GM19035 (cell line): ENCODE data around the gene KRTAP10-3.
"Not testable (repeated sequence)": the region's sequence is repeated elsewhere in the genome, so short reads cannot be mapped to it uniquely, and the experiment has no call there.

Experiments
- ATAC-seq: cut with Tn5 transposase; IDR thresholded peaks from one replicate; pipeline ENCODE4 v1.9.1; 2021; ENCODE audit not compliant: unreplicated experiment

The KRTAP10-3 gene

DNA sequence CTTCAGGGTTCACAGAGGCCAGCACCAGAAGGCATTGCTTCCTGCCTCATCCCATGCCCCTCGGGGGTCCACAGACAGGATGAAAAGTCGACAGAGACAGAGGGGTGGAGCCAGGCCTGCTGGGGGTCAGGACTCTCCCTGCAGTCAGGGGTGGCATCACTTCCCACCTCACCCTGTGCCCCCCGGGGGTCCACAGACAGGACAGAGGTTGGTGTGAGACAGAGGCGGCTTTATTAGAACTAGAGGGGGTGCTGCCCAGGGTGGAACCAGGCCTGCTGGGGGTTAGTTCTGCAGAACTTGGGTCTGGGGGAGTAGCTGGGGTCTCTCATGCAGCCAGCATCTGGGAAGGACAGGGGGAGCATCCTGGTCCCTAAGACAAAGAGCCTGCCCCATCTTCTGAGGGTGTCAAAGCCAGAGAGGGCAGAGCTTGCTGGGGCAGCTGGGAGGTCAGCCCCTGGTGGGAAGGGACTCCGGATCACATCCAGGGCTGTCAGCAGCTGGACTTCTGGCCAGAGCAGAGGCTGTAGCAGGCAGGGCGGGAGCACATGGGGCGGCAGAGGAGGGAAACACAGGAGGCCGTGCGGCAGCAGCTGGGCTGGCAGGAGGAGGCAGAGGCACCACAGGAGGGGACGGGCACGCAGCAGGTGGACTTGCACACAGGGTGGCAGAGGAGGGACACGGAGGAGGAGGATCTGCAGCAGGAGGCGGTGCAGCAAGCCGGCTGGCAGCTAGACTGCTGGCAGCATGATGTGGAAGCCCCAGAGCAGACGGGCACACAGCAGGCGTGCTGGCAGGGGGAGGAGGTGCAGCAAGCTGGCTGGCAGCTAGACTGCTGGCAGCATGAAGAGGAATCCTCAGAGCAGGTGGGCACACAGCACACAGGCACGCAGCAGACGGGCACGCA is 32.6 kb upstream of the KRTAP10-3 start:
- ATAC-seq: not testable (repeated sequence)

DNA sequence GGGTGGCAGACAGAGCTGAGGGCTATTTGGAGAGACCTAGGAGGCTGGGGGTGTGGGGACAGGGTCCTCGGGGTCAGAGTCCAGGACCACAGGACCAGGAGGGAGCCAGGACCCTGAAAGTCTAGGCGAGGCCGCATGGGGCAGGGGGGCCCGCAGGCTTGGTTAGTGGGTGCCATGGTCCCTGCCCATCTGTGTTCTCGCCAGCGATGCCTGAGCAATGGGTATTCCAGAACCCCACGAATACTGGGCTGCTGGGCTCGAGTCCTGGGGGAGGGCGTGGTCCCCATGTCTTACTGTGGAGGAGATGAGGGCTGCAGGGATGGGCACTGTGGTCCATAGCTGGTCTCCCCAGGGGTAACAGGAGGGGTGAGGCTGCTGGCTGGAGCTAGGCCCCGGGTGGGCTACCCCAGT is 31.7 kb upstream of the KRTAP10-3 start:
- ATAC-seq: no peak

GRCh38 chr21:44589586-44590305 is 31.2 kb upstream of the KRTAP10-3 start:
- ATAC-seq: no peak

DNA sequence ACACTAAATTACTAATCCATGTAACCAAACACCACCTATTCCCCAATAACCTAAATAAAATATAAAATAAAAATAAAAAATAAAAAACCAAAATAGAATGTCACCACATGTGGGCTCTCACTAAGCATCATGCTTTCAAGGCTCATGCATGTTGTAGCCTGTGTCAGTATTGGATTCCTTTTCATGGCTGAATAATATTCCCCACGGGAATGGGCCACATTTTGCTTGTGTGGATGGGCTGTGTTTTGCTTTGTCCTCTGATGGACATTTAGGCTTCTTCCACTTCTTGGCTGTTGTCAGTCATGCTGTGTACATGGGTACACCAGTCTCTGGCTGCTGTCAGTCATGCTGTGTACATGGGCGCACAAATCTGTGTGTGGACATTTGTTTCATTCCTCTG is 30.5 kb upstream of the KRTAP10-3 start:
- ATAC-seq: no peak

DNA sequence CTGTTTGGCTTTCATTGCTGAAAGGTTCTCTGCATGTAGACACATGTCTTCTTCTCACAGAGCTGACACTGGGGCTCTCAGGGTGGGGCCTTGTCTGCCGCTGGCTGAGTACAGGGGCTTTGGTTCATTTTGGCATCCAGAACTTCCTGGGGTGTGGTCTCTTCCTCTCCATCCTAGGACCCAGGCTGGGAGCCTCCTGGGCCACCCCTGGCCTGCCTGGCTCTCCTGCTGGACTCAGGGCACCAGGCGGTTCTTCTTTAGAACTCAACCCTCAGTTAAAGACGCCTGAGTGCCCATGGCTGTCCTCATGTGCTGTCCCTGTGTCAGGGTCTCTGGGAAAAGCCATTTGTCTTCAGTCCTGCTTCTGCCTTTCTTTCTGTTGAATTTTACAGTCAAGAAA is 27.3 kb upstream of the KRTAP10-3 start:
- ATAC-seq: no peak

DNA sequence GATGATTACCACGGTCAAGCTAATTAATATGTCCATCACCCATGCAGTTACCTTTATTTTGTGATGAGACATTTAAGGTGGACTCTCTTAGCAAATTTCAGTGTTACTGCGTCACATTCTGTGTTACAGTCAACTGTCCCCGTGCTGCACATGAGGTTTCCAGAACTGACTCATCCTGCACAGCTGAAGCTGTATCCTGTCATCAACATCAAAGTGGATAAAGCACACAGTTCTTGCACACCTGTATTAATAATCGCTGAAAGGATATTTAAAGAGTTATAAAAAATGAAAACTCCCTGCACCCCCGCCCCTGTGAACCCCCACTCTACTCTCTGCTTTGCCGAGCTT is 25.2 kb upstream of the KRTAP10-3 start:
- no peak for ATAC-seq

DNA sequence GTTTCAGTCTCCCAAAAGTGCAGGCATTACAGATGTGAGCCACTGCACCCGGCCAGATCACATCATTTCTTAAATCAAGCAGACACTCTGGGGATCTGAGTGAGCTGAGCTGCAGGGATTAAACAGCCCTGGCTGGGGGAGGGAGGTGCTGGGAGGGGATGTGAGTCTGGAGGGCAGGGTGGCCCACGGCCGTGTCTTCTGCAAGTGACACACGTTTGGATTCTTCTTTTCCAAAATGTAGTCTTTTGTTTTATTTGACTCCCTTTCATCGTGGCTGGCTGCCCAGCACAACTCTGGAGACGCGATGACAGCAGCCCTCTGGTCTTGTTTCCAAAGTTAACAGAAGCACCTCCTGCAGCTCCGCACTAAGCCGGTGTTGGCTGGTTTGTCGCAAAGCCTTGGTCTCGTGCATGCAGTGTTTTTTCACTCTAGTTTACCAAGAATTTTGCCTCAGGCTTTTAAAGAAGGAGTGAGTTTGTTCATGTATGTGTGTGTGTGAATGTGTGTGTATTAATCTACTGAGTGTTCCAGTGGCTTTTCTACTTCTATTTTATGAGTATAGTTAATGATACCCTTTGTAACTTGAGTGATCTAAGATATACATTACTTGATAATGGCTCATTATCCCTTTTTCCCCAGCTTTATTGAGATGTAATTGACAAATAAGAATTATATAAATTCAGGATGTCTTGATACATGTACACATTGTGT is 24.6 kb upstream of the KRTAP10-3 start:
- ATAC-seq: no peak

- ATAC-seq: no peak
These were observed 23.5 kb upstream of the KRTAP10-3 start for GRCh38 chr21:44582055-44582454.

GRCh38 chr21:44581158-44581557 is 22.6 kb upstream of the KRTAP10-3 start:
- no peak for ATAC-seq

- ATAC-seq: not testable (repeated sequence)
These were observed 21.7 kb upstream of the KRTAP10-3 start, which contains the start of gene KRTAP10-5 for GRCh38 chr21:44580231-44580821. Gene KRTAP10-5 (minus strand): TSS chr21:44580604. CDS start chr21:44580578, 26 bp downstream.

DNA sequence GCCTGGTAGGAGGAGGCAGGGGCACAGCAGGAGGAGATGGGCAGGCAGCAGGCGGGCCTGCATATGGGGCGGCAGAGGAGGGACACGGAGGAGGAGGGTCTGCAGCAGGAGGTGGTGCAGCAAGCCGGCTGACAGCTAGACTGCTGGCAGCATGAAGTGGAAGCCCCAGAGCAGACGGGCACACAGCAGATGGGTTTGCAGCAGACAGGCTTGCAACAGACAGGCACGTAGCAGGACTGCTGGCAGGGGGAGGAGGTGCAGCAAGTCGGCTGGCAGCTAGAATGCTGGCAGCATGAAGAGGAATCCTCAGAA is 21.2 kb upstream of the KRTAP10-3 start:
- ATAC-seq: no peak

- no peak for ATAC-seq
These were observed 20.6 kb upstream of the KRTAP10-3 start for GRCh38 chr21:44579056-44579832.

- no peak for ATAC-seq
These were observed 19.9 kb upstream of the KRTAP10-3 start for GRCh38 chr21:44578371-44579055.

DNA sequence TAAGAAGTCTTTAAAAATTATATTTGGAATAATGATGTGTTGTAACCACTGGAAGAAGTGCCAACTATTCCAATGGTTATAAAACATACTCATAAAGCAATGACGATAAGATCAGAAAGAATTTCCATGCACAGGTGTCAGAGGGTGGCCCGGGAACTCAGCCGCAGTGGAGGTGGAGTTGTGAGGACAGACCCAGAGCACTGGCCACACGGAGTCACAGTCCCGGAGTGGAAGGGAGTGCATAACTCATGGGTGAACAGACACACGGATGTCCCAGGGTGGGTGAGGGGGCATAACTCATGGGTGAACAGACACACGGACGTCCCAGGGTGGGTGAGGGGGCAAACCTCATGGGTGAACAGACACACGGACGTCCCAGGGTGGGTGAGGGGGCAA is 17.4 kb upstream of the KRTAP10-3 start:
- ATAC-seq: no peak

- no peak for ATAC-seq
These were observed 16.9 kb upstream of the KRTAP10-3 start for GRCh38 chr21:44575307-44576024.

- ATAC-seq: no peak
These were observed 16.1 kb upstream of the KRTAP10-3 start for GRCh38 chr21:44574457-44575306.

DNA sequence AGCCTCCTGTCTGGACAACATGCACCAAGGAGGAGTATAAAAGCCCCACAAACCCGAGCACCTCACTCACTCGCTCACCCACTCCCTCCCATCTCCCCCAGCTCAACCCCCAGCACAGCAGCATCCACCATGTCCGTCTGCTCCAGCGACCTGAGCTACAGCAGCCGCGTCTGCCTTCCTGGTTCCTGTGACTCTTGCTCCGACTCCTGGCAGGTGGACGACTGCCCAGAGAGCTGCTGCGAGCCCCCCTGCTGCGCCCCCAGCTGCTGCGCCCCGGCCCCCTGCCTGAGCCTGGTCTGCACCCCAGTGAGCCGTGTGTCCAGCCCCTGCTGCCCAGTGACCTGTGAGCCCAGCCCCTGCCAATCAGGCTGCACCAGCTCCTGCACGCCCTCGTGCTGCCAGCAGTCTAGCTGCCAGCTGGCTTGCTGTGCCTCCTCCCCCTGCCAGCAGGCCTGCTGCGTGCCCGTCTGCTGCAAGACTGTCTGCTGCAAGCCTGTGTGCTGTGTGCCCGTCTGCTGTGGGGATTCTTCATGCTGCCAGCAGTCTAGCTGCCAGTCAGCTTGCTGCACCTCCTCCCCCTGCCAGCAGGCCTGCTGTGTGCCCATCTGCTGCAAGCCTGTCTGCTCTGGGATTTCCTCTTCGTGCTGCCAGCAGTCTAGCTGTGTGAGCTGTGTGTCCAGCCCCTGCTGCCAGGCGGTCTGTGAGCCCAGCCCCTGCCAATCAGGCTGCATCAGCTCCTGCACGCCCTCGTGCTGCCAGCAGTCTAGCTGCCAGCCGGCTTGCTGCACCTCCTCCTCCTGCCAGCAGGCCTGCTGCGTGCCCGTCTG is 15.2 kb upstream of the KRTAP10-3 start, which contains the start of gene KRTAP10-4:
Gene KRTAP10-4, plus strand, starts transcription at position 100 of the 827 bp plus-strand sequence. Its CDS starts 30 bp downstream, at position 130.
- not testable (repeated sequence) for ATAC-seq
